Osteocyte (in vitro differentiated cells): ENCODE data around the gene CD300C. TPM values are rescaled to one million over a fixed set of nuclear protein-coding genes. Genes with fewer than 3 reads are reported as not detected.

Source experiments
- DNase-seq: peaks from one replicate; pipeline ENCODE4 v3.0.0; 2021; ENCODE audit warnings: mixed read lengths; ENCODE audit not compliant: unreplicated experiment; ENCODE audit errors: extremely low spot score
- H3K27ac Mint-ChIP-seq: one replicate; pipeline ENCODE4 v1.8.0; 2021; ENCODE audit warnings: mild to moderate bottlenecking, mixed read lengths; ENCODE audit not compliant: unreplicated experiment
- H3K27me3 Mint-ChIP-seq: one replicate; pipeline ENCODE4 v1.8.0; 2021; ENCODE audit warnings: mixed read lengths; ENCODE audit not compliant: unreplicated experiment
- H3K36me3 Mint-ChIP-seq: one replicate; pipeline ENCODE4 v1.8.0; 2021; ENCODE audit warnings: mixed read lengths; ENCODE audit not compliant: unreplicated experiment
- H3K4me1 Mint-ChIP-seq: one replicate; pipeline ENCODE4 v1.8.0; 2021; ENCODE audit warnings: mixed read lengths; ENCODE audit not compliant: unreplicated experiment
- H3K4me3 Mint-ChIP-seq: one replicate; pipeline ENCODE4 v1.8.0; 2021; ENCODE audit warnings: mild to moderate bottlenecking, moderate library complexity, mixed read lengths; ENCODE audit not compliant: unreplicated experiment
- H3K9me3 Mint-ChIP-seq: one replicate; pipeline ENCODE4 v1.8.0; 2021; ENCODE audit warnings: mixed read lengths; ENCODE audit not compliant: unreplicated experiment
- CTCF ChIP-seq: fragments of 200-600 bp; sonication (generic); IDR thresholded peaks from 2 replicates; pipeline ENCODE4 v1.5.0; 2021; ENCODE audit warnings: antibody characterized with exemption, mild to moderate bottlenecking, moderate library complexity
- total RNA-seq: library from RNA; stranded (reverse); gene quantifications from 2 replicates; pipeline ENCODE4 v1.2.1, GENCODE V29; 2021

The CD300C gene
- total RNA-seq, 1 donor from 2014 or later, result not detected

GRCh38 chr17:74550602-74551001 lies 4.7 kb upstream of the CD300C start:
- no peak overlapping the region for H3K27ac Mint-ChIP-seq
- H3K36me3 Mint-ChIP-seq, result no peaks in the 10 kb centered on the region
- TF ChIP-seq CTCF, result no peak
- no peaks in the 10 kb centered on the region for H3K4me1 Mint-ChIP-seq
- no peak overlapping the region for H3K4me3 Mint-ChIP-seq
- no peak for DNase-seq
- peaks cover 11% of the 10 kb centered on the region for H3K27me3 Mint-ChIP-seq
- H3K9me3 Mint-ChIP-seq, result no peaks in the 10 kb centered on the region

GRCh38 chr17:74549343-74549742 lies 3.4 kb upstream of the CD300C start:
- TF ChIP-seq CTCF, result no peak
- Mint-ChIP-seq H3K27ac (no peak overlapping the region), H3K27me3 (peaks cover 10% of the 10 kb centered on the region), H3K4me3 (no peak overlapping the region), H3K36me3 (no peaks in the 10 kb centered on the region), H3K9me3 (no peaks in the 10 kb centered on the region), H3K4me1 (no peaks in the 10 kb centered on the region)
- no peak for DNase-seq

GRCh38 chr17:74547736-74548135 lies 1.8 kb upstream of the CD300C start:
- no peak for TF ChIP-seq CTCF
- DNase-seq, result no peak
- H3K4me3 Mint-ChIP-seq, result no peak overlapping the region
- H3K36me3 Mint-ChIP-seq, result no peaks in the 10 kb centered on the region
- no peaks in the 10 kb centered on the region for H3K4me1 Mint-ChIP-seq
- H3K27ac Mint-ChIP-seq, result no peak overlapping the region
- no peaks in the 10 kb centered on the region for H3K9me3 Mint-ChIP-seq
- peaks cover 4% of the 10 kb centered on the region for H3K27me3 Mint-ChIP-seq

GRCh38 chr17:74547264-74547663 lies 1.3 kb upstream of the CD300C start:
- H3K27ac Mint-ChIP-seq, result no peak overlapping the region
- no peaks in the 10 kb centered on the region for H3K9me3 Mint-ChIP-seq
- no peak for TF ChIP-seq CTCF
- H3K36me3 Mint-ChIP-seq, result no peaks in the 10 kb centered on the region
- peaks cover 2% of the 10 kb centered on the region for H3K27me3 Mint-ChIP-seq
- no peak for DNase-seq
- H3K4me1 Mint-ChIP-seq, result no peaks in the 10 kb centered on the region
- H3K4me3 Mint-ChIP-seq, result no peak overlapping the region

- H3K27ac Mint-ChIP-seq, result no peak overlapping the region
- H3K9me3 Mint-ChIP-seq, result no peaks in the 10 kb centered on the region
- peaks cover 3% of the 10 kb centered on the region for H3K27me3 Mint-ChIP-seq
- no peak for TF ChIP-seq CTCF
- DNase-seq, result no peak
- no peaks in the 10 kb centered on the region for H3K4me1 Mint-ChIP-seq
- no peaks in the 10 kb centered on the region for H3K36me3 Mint-ChIP-seq
- H3K4me3 Mint-ChIP-seq, result no peak overlapping the region
These were observed 671 bp upstream of the CD300C start for GRCh38 chr17:74546586-74546985.
